Activated T-cell treated with anti-CD3 and anti-CD28 coated beads for 24 hours (primary cell): ENCODE measurements around the gene GOLGA6L2.
"Not testable (repeated sequence)": the region's sequence is repeated elsewhere in the genome, so short reads cannot be mapped to it uniquely, and the experiment has no call there.

ENCODE experiments used
- DNase-seq: peaks from one replicate; pipeline ENCODE4 v3.0.0-alpha.2; 2020; ENCODE audit warnings: low read depth

Gene GOLGA6L2, protein sequence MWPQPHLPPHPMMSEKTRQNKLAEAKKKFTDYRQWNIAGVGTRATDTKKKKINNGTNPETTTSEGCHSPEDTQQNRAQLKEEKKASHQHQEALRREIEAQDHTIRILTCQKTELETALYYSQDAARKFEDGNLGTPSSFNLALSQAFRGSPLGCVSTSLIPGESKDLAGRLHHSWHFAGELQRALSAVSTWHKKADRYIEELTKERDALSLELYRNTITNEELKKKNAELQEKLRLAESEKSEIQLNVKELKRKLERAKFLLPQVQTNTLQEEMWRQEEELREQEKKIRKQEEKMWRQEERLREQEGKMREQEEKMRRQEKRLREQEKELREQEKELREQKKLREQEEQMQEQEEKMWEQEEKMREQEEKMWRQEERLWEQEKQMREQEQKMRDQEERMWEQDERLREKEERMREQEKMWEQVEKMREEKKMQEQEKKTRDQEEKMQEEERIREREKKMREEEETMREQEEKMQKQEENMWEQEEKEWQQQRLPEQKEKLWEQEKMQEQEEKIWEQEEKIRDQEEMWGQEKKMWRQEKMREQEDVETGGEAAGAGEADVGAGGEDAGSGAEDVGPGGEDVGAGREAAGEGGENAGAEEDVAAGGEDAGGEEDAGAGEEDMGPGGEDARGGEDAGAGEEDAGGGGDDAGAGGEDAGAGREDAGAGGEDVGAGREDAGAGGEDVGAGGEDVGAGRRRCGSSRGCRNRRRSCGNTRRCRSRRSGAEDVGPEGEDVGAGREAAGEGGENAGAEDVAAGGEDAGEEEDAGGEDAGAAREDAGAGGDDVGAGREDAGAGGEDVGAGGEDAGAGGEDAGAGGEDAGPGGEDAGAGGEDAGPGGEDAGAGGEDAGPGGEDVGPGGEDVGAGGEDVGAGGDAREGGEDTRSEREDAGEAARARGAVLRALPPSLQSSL

GRCh38 chr15:23447107-23447500, at the start of gene GOLGA6L2:
TSS of gene GOLGA6L2 (minus strand) at chr15:23447243. CDS start at chr15:23447181, 62 bp downstream.
- no peak for DNase-seq

DNA sequence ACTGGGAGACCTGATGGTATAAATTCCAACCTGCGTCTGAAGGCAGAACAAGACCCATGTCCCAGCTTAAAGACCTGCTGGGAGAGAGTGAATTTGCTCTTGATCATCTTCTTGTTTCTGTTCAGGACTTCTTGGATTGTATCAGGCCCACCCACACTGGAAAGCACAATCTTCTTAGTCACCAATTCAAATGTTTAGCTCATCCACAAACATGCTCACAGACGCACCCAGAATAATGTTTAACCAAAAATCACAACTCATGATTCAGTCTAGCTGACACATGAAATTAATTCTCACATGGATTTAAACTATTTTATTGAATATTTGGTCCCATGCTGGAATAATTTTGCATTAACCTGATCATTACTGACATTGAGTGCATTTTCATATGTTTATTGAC, 37.8 kb upstream of the GOLGA6L2 start:
- DNase-seq, result no peak

DNA sequence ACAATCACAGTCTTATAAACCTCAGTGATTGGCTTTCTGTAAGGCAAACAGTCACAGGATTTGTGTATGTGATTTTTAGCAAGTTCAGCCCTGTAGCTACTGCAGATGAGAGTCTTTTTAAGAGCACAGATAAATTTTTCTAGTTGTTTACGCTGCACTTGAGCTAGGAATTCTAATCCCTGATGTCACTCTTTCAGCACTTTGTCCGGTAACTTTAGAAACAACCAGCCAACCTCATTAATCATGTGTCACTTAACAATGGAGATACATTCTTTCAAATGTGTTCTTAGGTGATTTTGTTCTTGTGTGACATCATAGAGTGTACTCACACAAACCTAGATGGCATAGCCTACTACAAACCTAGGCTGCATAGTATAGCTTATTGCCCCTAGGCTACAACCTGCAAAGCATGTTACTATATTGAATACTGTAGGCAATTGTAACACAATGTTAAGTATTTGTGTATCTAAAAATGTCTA, 36.8 kb upstream of the GOLGA6L2 start:
- DNase-seq, result no peak

DNA sequence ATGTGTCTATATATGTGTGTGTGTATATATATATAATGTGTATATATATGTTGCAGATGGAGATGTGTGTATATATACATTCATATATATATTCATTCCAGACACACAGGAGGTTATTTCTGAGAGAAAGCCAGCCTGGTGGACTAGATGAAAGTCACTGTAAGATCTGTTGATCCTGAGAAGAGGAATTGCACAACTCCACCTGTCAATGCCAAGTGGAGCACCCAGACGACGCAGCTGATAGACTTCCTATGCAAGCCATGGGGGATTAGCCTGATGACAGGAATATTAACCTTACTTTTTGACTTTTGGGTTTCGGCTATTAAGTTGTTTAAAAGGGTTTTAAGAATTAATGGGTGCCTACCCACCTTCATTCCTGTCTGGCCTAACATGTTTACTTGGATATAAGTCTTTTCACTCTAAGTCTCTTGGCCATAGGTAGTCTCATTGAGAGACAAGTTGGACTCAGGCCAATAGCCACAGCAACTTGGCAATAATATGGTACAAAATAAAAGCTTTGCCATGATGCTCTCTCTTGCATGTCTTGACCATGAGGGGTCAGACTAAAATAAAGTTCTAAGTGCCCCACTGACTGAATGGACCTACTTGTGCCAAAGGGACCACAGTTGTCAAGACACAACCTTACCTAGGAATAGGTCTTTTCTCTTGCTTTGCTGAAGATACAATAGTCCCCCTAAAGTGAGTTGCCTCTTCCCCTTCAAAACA, 35.9 kb upstream of the GOLGA6L2 start:
- DNase-seq, result no peak

DNA sequence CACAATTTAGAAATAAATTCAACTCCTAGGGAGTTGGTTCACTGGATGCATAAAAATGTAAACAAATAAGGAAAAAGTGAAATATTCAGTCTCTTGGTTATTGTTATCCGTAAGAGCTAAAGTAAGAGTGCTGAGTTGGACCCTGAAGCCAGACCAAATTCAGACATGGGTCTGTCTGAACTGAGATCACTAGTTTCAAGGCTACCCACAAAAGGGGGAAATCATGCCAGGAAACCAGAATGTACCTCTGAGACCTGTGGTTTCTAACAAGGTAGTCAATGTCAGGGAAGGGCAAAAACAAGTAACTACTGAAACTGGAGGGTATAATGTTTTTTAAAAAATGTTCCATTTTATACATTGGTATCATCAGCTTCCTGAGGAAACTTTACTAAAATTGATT, 35.2 kb upstream of the GOLGA6L2 start:
- no peak for DNase-seq

GRCh38 chr15:23477920-23478319, 30.9 kb upstream of the GOLGA6L2 start:
- no peak for DNase-seq

- DNase-seq, result no peak
These were observed 25.6 kb upstream of the GOLGA6L2 start for GRCh38 chr15:23472678-23473077.

DNA sequence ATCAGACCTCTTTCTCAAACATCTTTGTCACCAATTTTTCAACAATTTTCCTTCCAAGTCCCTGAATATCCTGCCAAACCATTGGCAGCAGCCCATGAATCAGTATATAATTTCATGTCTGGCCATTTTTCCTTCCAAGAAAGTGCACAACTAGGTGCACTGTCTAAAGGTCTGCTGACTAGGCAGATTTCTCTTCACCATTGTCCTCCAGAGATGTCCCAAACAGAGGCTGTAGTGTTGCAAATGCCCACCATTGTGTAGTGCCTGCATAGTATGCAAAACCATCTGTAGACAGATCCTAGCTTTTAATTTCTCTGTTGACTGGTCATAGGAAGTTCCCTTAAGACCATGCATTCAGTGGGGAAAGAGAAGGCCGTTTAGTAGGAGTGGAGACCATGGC, 25.0 kb upstream of the GOLGA6L2 start:
- DNase-seq, result no peak

DNA sequence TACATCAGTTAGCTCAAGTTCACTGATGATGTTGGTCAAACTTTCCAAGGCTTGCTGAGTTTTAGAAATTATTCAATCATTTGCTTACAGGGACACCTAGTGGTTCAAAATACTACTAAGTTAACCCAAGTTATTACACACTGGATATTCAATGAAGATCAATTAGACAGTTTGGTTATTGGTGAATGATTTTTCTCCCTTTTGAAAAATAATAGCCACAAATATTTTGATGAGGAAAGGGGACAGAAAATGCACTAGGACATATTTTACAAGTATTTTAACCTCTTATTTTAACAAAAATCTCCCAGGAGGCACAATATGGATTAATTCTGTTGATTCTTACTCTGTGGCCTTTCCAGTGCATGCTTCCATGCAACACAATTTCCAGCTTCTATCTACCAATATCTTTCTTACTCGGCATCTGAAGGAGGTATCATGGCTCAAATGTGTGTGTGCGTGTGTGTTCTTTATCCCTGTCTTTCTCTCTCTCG, 20.1 kb upstream of the GOLGA6L2 start:
- DNase-seq, result no peak

GRCh38 chr15:23457890-23458289, 10.8 kb upstream of the GOLGA6L2 start:
- no peak for DNase-seq

GRCh38 chr15:23446215-23447106, 582 bp downstream of the GOLGA6L2 start:
- no peak for DNase-seq

DNA sequence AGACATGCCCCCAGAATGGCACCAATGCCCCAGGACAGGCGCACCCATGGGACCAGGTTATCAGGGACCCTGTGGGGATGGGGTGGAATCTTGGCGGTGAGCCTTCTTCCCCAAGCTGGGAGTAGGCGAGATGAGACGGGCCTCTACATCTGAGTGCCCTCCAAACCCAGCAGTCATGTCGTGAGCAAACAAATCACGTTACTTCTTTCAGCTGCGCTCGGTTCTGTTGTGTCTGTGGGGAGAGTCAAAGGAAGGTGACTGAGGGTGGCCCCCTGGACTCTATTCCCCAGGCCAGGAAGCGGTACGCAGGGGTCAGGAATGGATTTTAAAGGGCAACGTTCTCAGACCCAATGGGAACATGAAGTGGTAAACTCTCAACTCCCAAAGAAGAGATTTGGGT, 2.8 kb downstream of the GOLGA6L2 start:
- DNase-seq, result no peak

GRCh38 chr15:23441204-23441603, 5.8 kb downstream of the GOLGA6L2 start:
- DNase-seq, result no peak

GRCh38 chr15:23440596-23440995, 6.4 kb downstream of the GOLGA6L2 start:
- no peak for DNase-seq

- no peak for DNase-seq
These were observed 7.5 kb downstream of the GOLGA6L2 start for GRCh38 chr15:23439513-23439912.

- no peak for DNase-seq
These were observed 8.1 kb downstream of the GOLGA6L2 start for GRCh38 chr15:23438816-23439466.

DNA sequence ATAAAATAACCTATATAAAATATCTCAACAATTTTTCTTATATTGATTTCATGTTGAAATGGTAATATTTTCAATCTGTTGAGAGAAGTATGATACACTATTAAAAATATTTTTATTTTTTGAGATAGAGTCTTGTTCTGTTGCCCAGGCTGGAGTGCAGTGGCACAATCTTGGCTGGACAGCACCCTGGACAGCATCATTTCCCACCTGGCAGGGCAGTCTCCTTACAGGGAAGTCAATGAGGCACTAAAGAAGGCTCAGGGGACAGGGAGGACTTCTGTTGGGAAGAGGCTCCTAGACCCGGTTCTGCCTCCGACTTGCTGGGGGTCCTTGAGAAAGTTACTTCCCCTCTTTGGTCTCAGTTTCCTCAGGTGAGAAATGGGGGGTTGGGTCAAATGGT, 9.4 kb downstream of the GOLGA6L2 start:
- DNase-seq, result no peak

GRCh38 chr15:23437146-23437545, 9.9 kb downstream of the GOLGA6L2 start:
- no peak for DNase-seq

DNA sequence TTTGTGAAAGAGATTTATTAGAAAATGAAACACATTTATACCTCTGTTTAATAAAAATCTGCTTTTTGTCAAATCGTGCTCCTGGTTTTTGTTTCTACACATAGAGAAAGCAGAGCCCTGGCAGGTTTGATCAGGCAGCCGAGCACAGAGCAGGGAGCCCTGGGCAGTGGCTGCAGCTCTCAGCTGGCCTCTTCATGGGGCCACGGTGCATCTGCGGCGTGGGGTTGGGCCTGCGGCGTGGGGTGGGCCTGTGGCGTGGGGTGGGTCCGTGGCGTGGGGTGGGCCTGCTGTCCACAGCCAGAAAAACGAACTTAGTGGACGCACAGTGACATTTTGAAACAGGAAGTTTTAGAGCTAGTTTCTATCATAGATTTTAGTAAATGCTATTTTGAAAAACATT, 10.6 kb downstream of the GOLGA6L2 start:
- DNase-seq, result no peak

GRCh38 chr15:23434699-23435098, 12.3 kb downstream of the GOLGA6L2 start:
- DNase-seq, result not testable (repeated sequence)
